SKM-1 treated with dmso at 0.1 percent for 144 hours (cell line): ENCODE results near the gene SPOCD1.

Experiments
- DNase-seq: peaks from one replicate; lab custom pipeline; 2025; ENCODE audit not compliant: unreplicated experiment; lab: John Stamatoyannopoulos, UW

Gene SPOCD1

GRCh38 chr1:31742462-31743212, 73.2 kb downstream of the SPOCD1 start:
- no peak for DNase-seq
